Measurements from ENCODE around the gene TLR1.

The TLR1 gene

GRCh38 chr4:38785041-38785790 lies 19.4 kb downstream of the TLR1 start:
- no peak for TF ChIP-seq CTCF (conservative IDR thresholded peaks at IDR 0.05; ENCODE audit: control insufficient read depth, insufficient read depth, low read depth, low read length)
- no peak for DNase-seq (ENCODE audit: low read depth)
- H3K4me3 ChIP-seq (ENCODE audit: control insufficient read depth, low read depth, low read length) = no peak overlapping the region

- no peak for DNase-seq (ENCODE audit: low read depth)
- H3K4me3 ChIP-seq (ENCODE audit: control insufficient read depth, low read depth, low read length) = no peak overlapping the region
- no peak for TF ChIP-seq CTCF (conservative IDR thresholded peaks at IDR 0.05; ENCODE audit: control insufficient read depth, insufficient read depth, low read depth, low read length)
Observed at GRCh38 chr4:38784141-38784540, 20.4 kb downstream of the TLR1 start.

DNA sequence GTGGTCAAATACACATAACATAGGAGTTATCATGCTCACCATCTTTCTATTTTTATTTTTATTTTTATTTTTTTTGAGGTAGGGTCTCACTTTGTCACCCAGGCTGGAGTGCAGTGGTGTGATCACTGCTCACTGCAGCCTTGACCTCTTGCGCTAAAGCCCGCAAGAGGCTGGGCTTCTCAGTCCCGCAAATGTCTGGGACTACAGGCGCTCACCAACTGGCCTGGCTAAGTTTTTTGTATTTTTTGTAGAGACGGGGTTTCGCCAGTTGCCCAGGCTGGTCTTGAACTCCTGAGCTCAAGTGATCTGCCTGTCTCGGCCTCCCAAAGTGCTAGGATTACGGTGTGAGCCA lies 21.5 kb downstream of the TLR1 start:
- DNase-seq (ENCODE audit: low read depth) = no peak
- no peak for TF ChIP-seq CTCF (conservative IDR thresholded peaks at IDR 0.05; ENCODE audit: control insufficient read depth, insufficient read depth, low read depth, low read length)
- no peak overlapping the region for H3K4me3 ChIP-seq (ENCODE audit: control insufficient read depth, low read depth, low read length)

GRCh38 chr4:38782452-38783108 lies 22.0 kb downstream of the TLR1 start, which contains the start of gene TLR10:
Gene TLR10 (minus strand): TSS chr4:38782990. CDS start chr4:38775590, 7,400 bp downstream.
- H3K4me3 ChIP-seq (ENCODE audit: control insufficient read depth, low read depth, low read length) = no peak within 1 kb of the TSS
- DNase-seq (ENCODE audit: low read depth) = peak; percentile 58
- peak; percentile 63 for TF ChIP-seq CTCF (conservative IDR thresholded peaks at IDR 0.05; ENCODE audit: control insufficient read depth, insufficient read depth, low read depth, low read length)

DNA sequence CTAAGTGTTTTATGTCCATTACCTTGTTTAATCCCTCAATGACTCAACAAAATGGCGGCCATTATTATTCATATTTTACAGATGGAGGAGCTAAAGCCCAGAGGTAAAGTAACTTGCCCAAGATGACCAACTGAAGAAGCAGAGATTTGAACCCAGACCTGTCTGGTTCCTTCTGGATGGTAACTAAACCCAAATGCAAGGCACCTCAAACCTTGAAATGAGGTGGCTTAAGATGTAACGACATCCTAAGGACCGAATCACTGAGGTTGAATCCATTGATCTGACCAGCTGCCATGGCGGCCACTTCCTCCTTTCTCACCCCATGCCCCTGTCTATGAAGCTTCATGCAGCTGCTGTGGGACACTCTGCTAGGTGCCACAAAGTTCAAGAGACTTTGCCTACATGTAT lies 22.7 kb downstream of the TLR1 start:
- TF ChIP-seq CTCF (conservative IDR thresholded peaks at IDR 0.05; ENCODE audit: control insufficient read depth, insufficient read depth, low read depth, low read length) = no peak
- DNase-seq (ENCODE audit: low read depth) = no peak
- H3K4me3 ChIP-seq (ENCODE audit: control insufficient read depth, low read depth, low read length) = no peak overlapping the region

DNA sequence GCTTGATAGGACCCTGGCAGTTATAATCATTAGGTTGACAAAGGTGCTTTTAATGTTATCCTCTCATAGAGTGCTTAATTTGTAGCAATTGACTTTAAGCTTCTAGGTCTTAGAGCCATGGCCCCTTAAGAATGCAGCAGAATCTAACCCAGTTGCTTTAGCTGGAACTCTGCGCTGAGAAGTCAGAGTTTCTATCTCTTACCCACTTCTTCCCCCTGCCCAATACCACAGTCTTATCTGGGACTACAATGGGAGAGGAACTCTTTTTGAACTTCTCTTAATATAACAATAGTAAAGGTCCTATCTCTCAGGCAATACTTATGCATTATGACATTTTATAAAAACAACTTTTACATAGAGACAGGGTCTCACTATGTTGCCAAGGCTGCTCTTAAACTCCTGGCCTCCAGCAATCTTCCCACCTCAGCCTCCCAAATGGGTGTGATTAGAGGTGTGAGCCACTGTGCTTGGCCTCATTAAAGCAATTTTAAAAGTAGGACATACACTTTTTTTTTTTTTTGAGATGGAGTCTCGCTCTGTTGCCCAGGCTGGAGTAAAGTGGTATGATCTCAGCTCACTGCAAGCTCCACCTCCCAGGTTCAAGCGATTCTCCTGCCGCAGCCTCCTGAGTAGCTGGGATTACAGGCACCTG lies 23.6 kb downstream of the TLR1 start:
- no peak for TF ChIP-seq CTCF (conservative IDR thresholded peaks at IDR 0.05; ENCODE audit: control insufficient read depth, insufficient read depth, low read depth, low read length)
- DNase-seq (ENCODE audit: low read depth) = no peak
- no peak overlapping the region for H3K4me3 ChIP-seq (ENCODE audit: control insufficient read depth, low read depth, low read length)
